GM12865 (cell line): ENCODE data around the gene TGM6.

Experiments used
- DNase-seq: peaks from one replicate; pipeline ENCODE4 v3.0.0; 2010; ENCODE audit warnings: low read depth
- H3K4me3 ChIP-seq: 2 replicates; pipeline ENCODE4 v1.5.1; 2011; ENCODE audit warnings: mild to moderate bottlenecking, low read depth, low read length, control low read depth
- CTCF ChIP-seq: IDR thresholded peaks from 2 replicates; pipeline ENCODE4 v1.5.1; 2011; ENCODE audit warnings: low read length, control low read depth, low read depth, inconsistent platforms; ENCODE audit not compliant: insufficient read depth; ENCODE audit errors: missing control alignments

Gene TGM6

DNA sequence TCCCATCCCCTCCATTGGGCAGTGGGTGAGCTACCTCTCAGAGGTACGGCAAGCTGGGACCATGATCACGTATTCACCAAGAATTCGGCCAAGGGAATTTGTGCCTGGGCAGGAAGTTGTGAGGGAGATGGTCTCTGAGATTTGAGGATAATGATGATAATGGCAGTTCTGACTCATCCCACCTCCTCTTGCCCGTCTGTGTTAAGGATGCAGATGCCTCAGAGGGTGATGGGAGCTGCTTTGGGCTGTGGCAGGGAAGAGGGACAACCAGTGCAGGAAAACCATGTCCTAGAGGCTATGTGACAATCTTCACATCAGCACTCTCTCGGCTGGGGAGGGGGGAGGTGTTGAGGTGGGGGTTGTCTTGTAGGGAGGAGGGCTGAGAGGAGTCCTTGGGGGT, 4.3 kb downstream of the TGM6 start:
- no peak for TF ChIP-seq CTCF
- DNase-seq, result no peak
- no peak overlapping the region for H3K4me3 ChIP-seq

DNA sequence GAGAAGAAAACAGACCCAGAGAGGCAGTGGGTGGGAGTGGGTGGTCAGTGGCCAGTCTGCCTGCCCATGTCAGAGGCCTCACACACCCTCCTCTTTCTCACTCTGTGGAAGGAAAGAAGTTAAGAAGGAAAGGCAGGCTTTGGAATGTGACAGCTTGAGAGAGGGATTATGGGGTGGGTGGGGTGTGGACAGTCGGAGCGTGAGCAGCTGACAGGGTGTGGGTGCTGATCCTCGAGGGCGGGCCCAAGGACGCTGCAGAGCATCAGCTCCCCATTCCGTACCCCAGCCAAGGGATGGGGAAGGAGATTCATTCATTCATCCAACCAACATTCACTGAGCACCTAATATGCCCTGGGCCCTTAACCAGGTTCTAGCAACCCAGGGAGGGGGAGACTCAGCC, 4.8 kb downstream of the TGM6 start:
- no peak overlapping the region for H3K4me3 ChIP-seq
- TF ChIP-seq CTCF, result no peak
- DNase-seq, result no peak

GRCh38 chr20:2386516-2387179, 5.9 kb downstream of the TGM6 start:
- DNase-seq, result no peak

DNA sequence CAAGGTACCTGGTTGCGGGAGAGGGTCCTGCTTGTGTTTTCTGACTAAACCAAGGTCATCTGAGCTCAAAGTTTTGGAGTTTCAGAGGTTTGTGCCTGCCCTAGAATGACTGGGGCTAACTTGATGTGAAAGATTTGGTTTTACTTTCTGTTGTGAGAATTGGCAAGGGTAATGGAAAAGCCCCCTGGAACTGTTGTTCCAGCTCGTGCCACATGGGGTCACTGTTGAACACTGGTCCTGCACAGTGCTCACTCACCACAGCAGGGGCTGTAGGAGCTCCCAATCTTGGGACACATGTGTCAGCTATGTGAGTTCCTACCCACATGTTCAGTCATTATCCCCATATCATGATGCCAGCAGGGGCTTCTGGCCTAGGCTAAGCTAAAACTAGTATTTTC, 6.5 kb downstream of the TGM6 start:
- H3K4me3 ChIP-seq, result no peak overlapping the region
- peak; percentile 57 for TF ChIP-seq CTCF
- peak; percentile 76 for DNase-seq

More at GRCh38 chr20:2386516-2387179, 5.9 kb downstream of the TGM6 start:
- H3K4me3 ChIP-seq, result no peak overlapping the region
- no peak for TF ChIP-seq CTCF

GRCh38 chr20:2387580-2387979, 6.9 kb downstream of the TGM6 start:
- DNase-seq, result no peak
- no peak overlapping the region for H3K4me3 ChIP-seq
- no peak for TF ChIP-seq CTCF

DNA sequence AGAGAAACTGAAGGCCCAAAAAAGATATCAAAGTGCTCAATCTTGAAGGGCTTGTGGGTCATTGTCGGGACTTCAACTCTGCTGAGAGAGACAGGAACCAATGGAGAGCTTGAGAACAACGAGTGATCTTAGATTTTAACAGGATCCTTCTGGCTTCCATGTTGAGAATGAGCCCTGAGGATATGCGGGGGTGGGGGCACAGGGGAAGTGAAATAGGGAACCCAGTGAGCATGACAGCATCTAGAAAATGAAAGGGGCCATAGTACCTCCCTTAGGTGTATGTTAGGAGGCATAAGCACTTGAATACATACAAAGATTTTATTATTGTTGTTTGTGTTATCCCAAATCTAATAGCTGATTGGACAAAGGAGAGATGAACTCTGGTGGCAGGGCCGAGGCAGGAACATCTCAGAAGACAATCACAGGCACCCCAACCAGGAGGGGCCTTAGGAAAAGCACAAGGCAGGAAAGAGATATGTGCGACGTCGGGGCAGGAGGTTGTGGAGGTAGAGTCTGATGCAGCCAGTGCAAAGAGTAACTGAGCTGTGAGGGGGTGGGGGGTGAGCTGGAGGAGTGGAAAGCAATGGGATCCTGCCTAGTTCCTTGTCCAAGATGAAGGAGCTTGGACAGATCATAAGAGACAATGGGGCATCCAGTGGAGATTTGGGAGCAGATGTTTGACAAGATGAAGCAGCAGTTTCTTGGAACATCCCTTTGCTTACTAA, 10.4 kb downstream of the TGM6 start:
- no peak overlapping the region for H3K4me3 ChIP-seq
- DNase-seq, result peak; percentile 9
- TF ChIP-seq CTCF, result no peak
